Naive thymus-derived CD8-positive, alpha-beta T cell (primary cell): ENCODE data around the gene SLC6A14. TPM values are rescaled to one million over a fixed set of nuclear protein-coding genes. Genes with fewer than 3 reads are reported as not detected.

Experiments used
- ATAC-seq, 2 donors: fragments of 150-1000 bp; cut with Tn5 transposase in 1 of 2; sonication (Bioruptor Pico), chemical (Tn5 transposase) in 1 of 2; 1 replicate in 1 of 2; 2 replicates in 1 of 2; pipeline ENCODE4 v1.10.0; 2021; ENCODE audit warnings: mild to moderate bottlenecking in 2 of 2, moderate library complexity in 2 of 2
- POLR2A ChIA-PET: fragments of 350-600 bp; sonication (Branson Sonifier 250); formaldehyde crosslinking; loops from one replicate; lab custom pipeline; 2021; ENCODE audit warnings: antibody characterized with exemption; lab: Charles Lee
- DNase-seq, 10 donors: peaks; one replicate each; pipeline versions ENCODE4 v3.0.0 to v3.0.0-alpha.2; 2020 to 2022
- H3K27ac Mint-ChIP-seq, 10 donors: one replicate each; pipeline ENCODE4 v1.8.0; 2020 to 2022; ENCODE audit warnings: mild to moderate bottlenecking in 10 of 10, mixed read lengths in 10 of 10, moderate library complexity in 4 of 10, inconsistent platforms in 1 of 10
- H3K27me3 Mint-ChIP-seq, 5 donors: one replicate each; pipeline ENCODE4 v1.8.0; 2021 to 2022; ENCODE audit warnings: mixed read lengths in 5 of 5
- H3K36me3 Mint-ChIP-seq, 3 donors: one replicate each; pipeline ENCODE4 v1.8.0; 2020 to 2022; ENCODE audit warnings: mixed read lengths in 3 of 3, mild to moderate bottlenecking in 2 of 3, inconsistent platforms in 1 of 3
- H3K4me1 Mint-ChIP-seq, 4 donors: one replicate each; pipeline ENCODE4 v1.8.0; 2021 to 2022; ENCODE audit warnings: mixed read lengths in 4 of 4
- H3K4me3 Mint-ChIP-seq, 10 donors: one replicate each; pipeline ENCODE4 v1.8.0; 2020 to 2022; ENCODE audit warnings: mild to moderate bottlenecking in 10 of 10, mixed read lengths in 10 of 10, moderate library complexity in 6 of 10, inconsistent platforms in 1 of 10
- H3K9me3 Mint-ChIP-seq, 9 donors: one replicate each; pipeline ENCODE4 v1.8.0; 2020 to 2022; ENCODE audit warnings: mixed read lengths in 9 of 9, mild to moderate bottlenecking in 3 of 9, inconsistent platforms in 1 of 9, moderate library complexity in 1 of 9
- polyA plus RNA-seq, 3 donors: library from polyadenylated mRNA; unstranded; fragments of 300-500 nt; fragmentation: Illumina TruSeq; gene quantifications; one replicate each; pipeline ENCODE4 v1.2.3, GENCODE V29; 2021
- total RNA-seq, 8 experiments: library from RNA in 2 of 8; stranded (reverse) in 2 of 8; gene quantifications; one replicate each; pipeline ENCODE4 v1.2.3 and lab custom pipeline; 2021 to 2026

The SLC6A14 gene
- total and polyA plus RNA-seq, 5 experiments from 2014 or later: not detected

DNA sequence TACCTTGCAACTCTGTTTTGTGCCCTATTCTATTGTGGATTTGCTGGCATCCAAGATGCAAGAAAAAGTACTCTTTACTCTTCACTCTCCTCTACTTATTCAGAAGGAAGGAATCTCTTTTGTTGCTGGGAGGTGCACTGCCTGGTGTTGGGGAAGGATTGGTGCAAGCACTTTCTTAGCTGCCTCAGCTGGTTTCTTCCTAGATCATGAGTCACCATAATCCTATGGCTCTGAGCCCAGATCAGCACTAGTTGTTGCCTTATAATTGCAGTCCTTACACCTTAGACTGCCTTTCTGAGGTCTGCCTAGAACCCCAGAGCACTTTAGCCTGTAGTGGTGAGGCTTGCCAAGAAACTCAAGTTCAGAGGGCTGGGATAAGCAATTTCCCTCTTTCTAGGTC lies 63.4 kb downstream of the SLC6A14 start:
- no peaks in the 10 kb centered on the region for H3K36me3 Mint-ChIP-seq
- POLR2A ChIA-PET: no interaction called here
- no peaks in the 10 kb centered on the region for H3K4me1 Mint-ChIP-seq
- no peak for DNase-seq
- H3K27me3 Mint-ChIP-seq: no peaks in the 10 kb centered on the region
- H3K9me3 Mint-ChIP-seq: peaks cover 0 to 9% (median 0%) of the 10 kb centered on the region in 9 donors
- no peak for ATAC-seq
- no peak overlapping the region for H3K4me3 Mint-ChIP-seq
- no peak overlapping the region for H3K27ac Mint-ChIP-seq

Other genes starting within 250 kb of the SLC6A14 start
- not detected for gene CT83, start 26.4 kb downstream of the SLC6A14 start, total RNA-seq
- gene CT83, start 26.4 kb downstream of the SLC6A14 start, polyA plus RNA-seq: not detected